Smooth muscle cell (in vitro differentiated cells): Measurements from ENCODE around the gene RILPL2. TPM values are rescaled to one million over a fixed set of nuclear protein-coding genes. Genes with fewer than 3 reads are reported as not detected.
"Not testable (repeated sequence)": the region's sequence is repeated elsewhere in the genome, so short reads cannot be mapped to it uniquely, and the experiment has no call there.

Source experiments
- DNase-seq: peaks from one replicate; lab custom pipeline; 2025; ENCODE audit not compliant: unreplicated experiment; lab: John Stamatoyannopoulos, UW
- H2AFZ ChIP-seq: fragments of 200-600 bp; sonication (generic); 2 replicates; pipeline ENCODE4 v1.6.0; 2016; ENCODE audit warnings: antibody characterized with exemption, low read depth, mild to moderate bottlenecking
- H3F3A ChIP-seq: fragments of 200-600 bp; sonication (generic); 2 replicates; pipeline ENCODE4 v1.6.0; 2017; ENCODE audit warnings: antibody characterized with exemption, low read depth
- H3K27ac ChIP-seq: fragments of 200-600 bp; sonication (generic); 2 replicates; pipeline ENCODE4 v1.5.1; 2016; ENCODE audit warnings: low read depth, mild to moderate bottlenecking
- H3K27me3 ChIP-seq: fragments of 200-600 bp; sonication (generic); 2 replicates; pipeline ENCODE4 v1.6.1; 2016; ENCODE audit warnings: low read depth, mild to moderate bottlenecking
- H3K36me3 ChIP-seq: fragments of 200-600 bp; sonication (generic); 2 replicates; pipeline ENCODE4 v1.5.1; 2016; ENCODE audit warnings: low read depth
- H3K4me1 ChIP-seq: fragments of 200-600 bp; sonication (generic); 2 replicates; pipeline ENCODE4 v1.5.1; 2016; ENCODE audit warnings: low read depth
- H3K4me2 ChIP-seq: fragments of 200-600 bp; sonication (generic); 2 replicates; pipeline ENCODE4 v1.6.0; 2016; ENCODE audit warnings: mild to moderate bottlenecking
- H3K4me3 ChIP-seq: fragments of 200-600 bp; sonication (generic); 2 replicates; pipeline ENCODE4 v1.5.1; 2016; ENCODE audit warnings: mild to moderate bottlenecking
- H3K79me2 ChIP-seq: fragments of 200-600 bp; sonication (generic); 2 replicates; pipeline ENCODE4 v1.6.0; 2016; ENCODE audit warnings: low read depth, mild to moderate bottlenecking
- H3K9ac ChIP-seq: fragments of 200-600 bp; sonication (generic); 2 replicates; pipeline ENCODE4 v1.6.0; 2016; ENCODE audit warnings: low read depth
- H3K9me3 ChIP-seq: fragments of 200-600 bp; sonication (generic); replicated peaks from 2 replicates; pipeline ENCODE4 v1.5.1; 2016; ENCODE audit warnings: low read depth
- H4K20me1 ChIP-seq: fragments of 200-600 bp; sonication (generic); 2 replicates; pipeline ENCODE4 v1.6.0; 2016; ENCODE audit warnings: low read depth
- CTCF ChIP-seq: fragments of 200-600 bp; sonication (generic); IDR thresholded peaks from 2 replicates; pipeline ENCODE4 v1.5.1; 2017; ENCODE audit warnings: borderline replicate concordance, mild to moderate bottlenecking, antibody characterized with exemption; ENCODE audit not compliant: insufficient read depth, poor library complexity, severe bottlenecking
- WGBS: methylation state at CpG from one replicate; pipeline ENCODE4 v1.1.7; 2016; ENCODE audit warnings: low lambda C conversion rate; 5-methylcytosine and 5-hydroxymethylcytosine counted together
- polyA plus RNA-seq: library from polyadenylated mRNA; unstranded; fragments of >200 nt; fragmentation: Nextera tagmentation; extraction: Ambion mirVana; gene quantifications from 2 replicates; pipeline ENCODE4 v1.2.1, GENCODE V29; 2016
- total RNA-seq: library from RNA; depleted of rRNA; stranded (reverse); fragments of >200 nt; gene quantifications from 2 replicates; pipeline ENCODE4 v1.2.3, GENCODE V29; 2014

The RILPL2 gene
- total and polyA plus RNA-seq, 2 experiments from 2014 or later: 0.85 to 2.2 TPM

GRCh38 chr12:123441523-123442164, 5.2 kb upstream of the RILPL2 start:
- WGBS: 95% methylated on average over 13 of the region's 13 CpGs
- Histone ChIP-seq H3K27me3 (no peaks in the 10 kb centered on the region), H3K9me3 (no peaks in the 10 kb centered on the region), H3K4me3 (no peak overlapping the region), H3K79me2 (no peaks in the 10 kb centered on the region), H3K4me2 (no peak overlapping the region), H3K36me3 (no peaks in the 10 kb centered on the region), H4K20me1 (no peaks in the 10 kb centered on the region), H3K9ac (no peak overlapping the region), H2AFZ (no peak overlapping the region), H3K27ac (no peak overlapping the region), H3F3A (no peaks in the 10 kb centered on the region), H3K4me1 (no peaks in the 10 kb centered on the region)
- no peak for DNase-seq
- no peak for TF ChIP-seq CTCF

DNA sequence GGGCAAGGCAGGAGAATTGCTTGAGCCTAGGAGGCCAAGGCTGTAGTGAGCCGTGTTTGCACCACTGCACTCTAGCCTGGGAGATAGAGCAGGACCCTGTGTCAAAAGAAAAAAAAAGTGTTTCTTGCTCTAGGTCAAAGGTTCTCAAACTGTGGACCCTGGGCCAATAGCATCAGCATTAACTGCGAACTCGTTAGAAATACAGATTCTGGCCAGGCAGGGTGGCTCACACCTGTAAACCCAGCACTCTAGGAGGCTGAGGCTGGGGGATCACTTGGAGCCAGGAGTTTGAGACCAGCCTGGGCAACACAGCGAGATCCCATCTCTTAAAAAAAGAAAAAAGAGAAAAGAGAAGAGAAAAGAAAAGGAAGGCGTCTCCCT, 858 bp downstream of the RILPL2 start:
- H3K4me3 ChIP-seq: peak overlapping the region; percentile 83
- no peaks in the 10 kb centered on the region for H3K9me3 ChIP-seq
- H3K9ac ChIP-seq: no peak overlapping the region
- H3K4me2 ChIP-seq: peak overlapping the region; percentile 94
- no peaks in the 10 kb centered on the region for H3K79me2 ChIP-seq
- no peaks in the 10 kb centered on the region for H4K20me1 ChIP-seq
- H3K27me3 ChIP-seq: no peaks in the 10 kb centered on the region
- peak overlapping the region; percentile 99 for H2AFZ ChIP-seq
- 82% methylated on average over 4 of the region's 5 CpGs for WGBS
- H3K36me3 ChIP-seq: no peaks in the 10 kb centered on the region
- H3K27ac ChIP-seq: no peak overlapping the region
- H3K4me1 ChIP-seq: no peaks in the 10 kb centered on the region
- no peak for DNase-seq
- no peak for TF ChIP-seq CTCF
- no peaks in the 10 kb centered on the region for H3F3A ChIP-seq

GRCh38 chr12:123433615-123434014, 2.9 kb downstream of the RILPL2 start:
- Histone ChIP-seq H3K9me3 (no peaks in the 10 kb centered on the region), H2AFZ (no peak overlapping the region), H3K36me3 (no peaks in the 10 kb centered on the region), H3K27ac (no peak overlapping the region), H3K4me3 (no peak overlapping the region), H3F3A (no peaks in the 10 kb centered on the region), H3K9ac (no peak overlapping the region), H4K20me1 (no peaks in the 10 kb centered on the region), H3K4me1 (no peaks in the 10 kb centered on the region), H3K4me2 (no peak overlapping the region), H3K79me2 (no peaks in the 10 kb centered on the region), H3K27me3 (no peaks in the 10 kb centered on the region)
- no peak for TF ChIP-seq CTCF
- DNase-seq: no peak
- WGBS: 96% methylated on average over 6 of the region's 6 CpGs

DNA sequence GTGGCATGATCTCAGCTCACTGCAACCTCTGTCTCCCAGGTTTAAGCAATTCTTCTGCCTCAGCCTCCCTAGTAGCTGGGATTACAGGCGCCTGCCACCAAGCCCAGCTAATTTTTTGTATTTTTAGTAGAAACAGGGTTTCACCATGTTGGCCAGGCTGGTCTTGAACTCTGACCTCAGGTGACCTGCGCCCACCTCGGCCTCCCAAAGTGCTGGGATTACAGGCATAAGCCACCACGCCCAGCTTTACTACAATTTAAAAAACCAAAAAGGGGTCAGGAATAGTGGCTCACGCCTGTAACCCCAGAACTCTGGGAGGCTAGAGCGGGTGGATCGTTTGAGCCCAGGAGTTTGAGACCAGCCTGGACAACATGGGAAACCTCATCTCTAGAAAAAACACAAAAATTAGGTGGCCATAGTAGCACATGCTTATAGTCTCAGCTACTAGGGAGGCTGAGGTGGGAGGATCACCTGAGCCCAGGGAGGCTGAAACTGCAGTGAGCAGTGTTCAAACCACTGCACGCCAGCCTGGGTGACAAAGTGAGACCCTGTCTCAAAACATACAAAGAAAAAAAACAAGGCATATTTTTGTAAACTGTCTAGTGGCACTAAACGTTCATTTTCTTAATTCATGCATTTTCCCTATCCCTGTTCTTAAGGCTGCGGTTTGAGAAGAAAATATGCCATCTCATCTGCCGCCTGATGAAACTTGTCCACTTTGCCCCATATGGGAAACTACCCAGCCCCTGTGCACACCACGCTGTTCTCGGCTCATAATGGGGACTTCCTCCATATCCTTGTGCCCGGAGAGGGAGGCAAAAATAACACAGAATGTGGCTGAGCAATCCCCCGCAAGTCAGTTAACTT, 4.3 kb downstream of the RILPL2 start:
- not testable (repeated sequence) for H2AFZ ChIP-seq, H3K79me2 ChIP-seq, H3K9me3 ChIP-seq, H3K9ac ChIP-seq, H3K4me2 ChIP-seq, H3F3A ChIP-seq, H3K27ac ChIP-seq, H3K36me3 ChIP-seq, H3K4me1 ChIP-seq, DNase-seq, H4K20me1 ChIP-seq, H3K27me3 ChIP-seq, H3K4me3 ChIP-seq
- WGBS: 93% methylated on average over 15 of the region's 15 CpGs

DNA sequence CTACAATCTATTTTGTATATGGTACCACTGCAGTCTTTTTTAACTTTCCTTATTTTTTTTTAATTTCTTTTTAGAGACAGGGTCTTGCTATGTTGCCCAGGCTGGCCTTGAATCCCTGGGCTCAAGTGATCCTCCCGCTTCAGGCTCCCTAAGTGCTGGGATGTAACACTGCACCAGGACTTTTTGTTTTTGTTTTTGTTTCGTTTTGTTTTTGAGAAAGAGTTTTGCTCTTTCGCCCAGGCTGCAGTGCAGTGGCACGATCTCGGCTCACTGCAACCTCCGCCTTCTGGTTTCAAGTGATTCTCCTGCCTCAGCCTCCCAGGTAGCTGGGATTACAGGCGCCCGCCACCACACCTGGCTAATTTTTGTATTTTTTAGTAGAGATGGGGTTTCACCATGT, 7.4 kb downstream of the RILPL2 start:
- H3K9ac ChIP-seq, H3K27me3 ChIP-seq, DNase-seq, H3K4me1 ChIP-seq, H3F3A ChIP-seq, H2AFZ ChIP-seq, H3K36me3 ChIP-seq, H3K9me3 ChIP-seq, H4K20me1 ChIP-seq, H3K79me2 ChIP-seq, H3K4me2 ChIP-seq, H3K4me3 ChIP-seq, H3K27ac ChIP-seq: not testable (repeated sequence)
- 97% methylated on average over 8 of the region's 8 CpGs for WGBS
